Measurements from ENCODE around the gene MUC13. TPM values are rescaled to one million over a fixed set of nuclear protein-coding genes. Genes with fewer than 3 reads are reported as not detected.
A peak's percentile ranks its signal among the peaks of the same experiment; 100 is the strongest.

Gene MUC13
- total RNA-seq, 1 experiment from 2014 or later, result 0.22 TPM

GRCh38 chr3:124861041-124861440 is 73.5 kb downstream of the MUC13 start:
- DNase-seq (ENCODE audit: low spot score), result no peak
- peaks cover 17% of the 10 kb centered on the region for H3K4me1 Mint-ChIP-seq
- H3K36me3 Mint-ChIP-seq, result peaks cover 43% of the 10 kb centered on the region
- no peak overlapping the region for H3K4me3 Mint-ChIP-seq
- H3K27me3 Mint-ChIP-seq (ENCODE audit: low read depth), result no peaks in the 10 kb centered on the region
- no peak for ATAC-seq
- peak overlapping the region; percentile 99 for H3K27ac Mint-ChIP-seq
- CTCF ChIA-PET, result interaction anchor here (1.6 kb wide), 1 partner anchor 40 kb away, joined by 5 read pairs; no protein-coding TSS in a partner anchor
- TF ChIP-seq STAT6 (CRISPR knock-in tag; conservative IDR thresholded peaks at IDR 0.05; ENCODE audit: low read depth) (no peak), GRHL2 (CRISPR knock-in tag; IDR thresholded peaks at IDR 0.05; ENCODE audit: insufficient replicate concordance, severe bottlenecking) (no peak), ELF4 (CRISPR knock-in tag; IDR thresholded peaks at IDR 0.05; ENCODE audit: low read depth) (no peak)
- H3K9me3 Mint-ChIP-seq, result no peaks in the 10 kb centered on the region
- POLR2A ChIA-PET, result no interaction called here

- peaks cover 46% of the 10 kb centered on the region for H3K36me3 Mint-ChIP-seq
- ATAC-seq, result no peak
- peak overlapping the region; percentile 99 for H3K27ac Mint-ChIP-seq
- H3K9me3 Mint-ChIP-seq, result no peaks in the 10 kb centered on the region
- ChIA-PET POLR2A (no interaction called here), CTCF (no interaction called here)
- H3K4me1 Mint-ChIP-seq, result peaks cover 17% of the 10 kb centered on the region
- H3K4me3 Mint-ChIP-seq, result no peak overlapping the region
- no peak for TF ChIP-seq NFATC4 (CRISPR knock-in tag; IDR thresholded peaks at IDR 0.05)
- no peak for DNase-seq (ENCODE audit: low spot score)
- no peaks in the 10 kb centered on the region for H3K27me3 Mint-ChIP-seq (ENCODE audit: low read depth)
Measured at GRCh38 chr3:124860599-124860998, 74.0 kb downstream of the MUC13 start.

- H3K36me3 Mint-ChIP-seq, result peaks cover 46% of the 10 kb centered on the region
- H3K4me3 Mint-ChIP-seq, result no peak overlapping the region
- no peaks in the 10 kb centered on the region for H3K9me3 Mint-ChIP-seq
- ChIA-PET CTCF (no interaction called here), POLR2A (no interaction called here)
- peak; percentile 50; the same call in 1 of the 2 replicates for ATAC-seq
- H3K4me1 Mint-ChIP-seq, result peaks cover 17% of the 10 kb centered on the region
- peak overlapping the region; percentile 51 for H3K27ac Mint-ChIP-seq
- DNase-seq (ENCODE audit: low spot score), result no peak
- H3K27me3 Mint-ChIP-seq (ENCODE audit: low read depth), result no peaks in the 10 kb centered on the region
- TF ChIP-seq E2F4 (CRISPR knock-in tag; IDR thresholded peaks at IDR 0.05; ENCODE audit: borderline replicate concordance, low read depth) (no peak), NFATC4 (CRISPR knock-in tag; IDR thresholded peaks at IDR 0.05) (no peak), ZNF396 (CRISPR knock-in tag; IDR thresholded peaks at IDR 0.05; ENCODE audit: borderline replicate concordance) (no peak)
Measured at GRCh38 chr3:124859025-124859424, 75.5 kb downstream of the MUC13 start.

- H3K27ac Mint-ChIP-seq, result peak overlapping the region; percentile 84
- CTCF ChIA-PET, result interaction anchor here (0.6 to 1.4 kb wide), 2 partner anchors 32 to 43 kb away, joined by 3 read pairs; no protein-coding TSS in a partner anchor
- TF ChIP-seq KAT7 (CRISPR knock-in tag; IDR thresholded peaks at IDR 0.05; ENCODE audit: borderline replicate concordance) (no peak), EMX1 (CRISPR knock-in tag; IDR thresholded peaks at IDR 0.05) (no peak), ATF2 (CRISPR knock-in tag; IDR thresholded peaks at IDR 0.05; ENCODE audit: borderline replicate concordance, low read depth) (no peak), JUN (CRISPR knock-in tag; IDR thresholded peaks at IDR 0.05) (no peak), NR3C1 (CRISPR knock-in tag; conservative IDR thresholded peaks at IDR 0.05; ENCODE audit: low read depth) (no peak), PRDM15 (CRISPR knock-in tag; IDR thresholded peaks at IDR 0.05) (no peak), E2F5 (CRISPR knock-in tag; IDR thresholded peaks at IDR 0.05) (no peak), ZNF263 (CRISPR knock-in tag; IDR thresholded peaks at IDR 0.05; ENCODE audit: low read depth) (no peak), STAT6 (CRISPR knock-in tag; conservative IDR thresholded peaks at IDR 0.05; ENCODE audit: low read depth) (no peak)
Measured at GRCh38 chr3:124858275-124858674, 76.3 kb downstream of the MUC13 start.

More at GRCh38 chr3:124858275-124858674, 76.3 kb downstream of the MUC13 start:
- no peak overlapping the region for H3K4me3 Mint-ChIP-seq
- H3K27me3 Mint-ChIP-seq (ENCODE audit: low read depth), result no peaks in the 10 kb centered on the region
- POLR2A ChIA-PET, result no interaction called here
- no peaks in the 10 kb centered on the region for H3K9me3 Mint-ChIP-seq
- DNase-seq (ENCODE audit: low spot score) (no peak), ATAC-seq (no peak)
- H3K36me3 Mint-ChIP-seq, result peaks cover 48% of the 10 kb centered on the region
- peaks cover 19% of the 10 kb centered on the region for H3K4me1 Mint-ChIP-seq

All from WTC11 (cell line).